Psoas muscle (tissue), 8 donors: ENCODE results near the gene ANO6. TPM values are rescaled to one million over a fixed set of nuclear protein-coding genes. Genes with fewer than 3 reads are reported as not detected.

Experiments used
- ATAC-seq, 4 donors: fragments of 200-7000 bp; cut with Tn5 transposase; one replicate each; pipeline ENCODE4 v1.9.1; 2020; ENCODE audit warnings: moderate library complexity in 3 of 4, mild to moderate bottlenecking in 2 of 4
- DNase-seq, 2 donors: peaks; one replicate each; pipeline ENCODE4 v3.0.0-alpha.2; 2020
- H3K27ac ChIP-seq: fragments of 200-600 bp; one replicate; pipeline ENCODE4 v1.8.0; 2022
- H3K27me3 ChIP-seq, 3 donors: fragments of 200-600 bp in 1 of 3; one replicate each; pipeline versions ENCODE4 v1.6.1 to v1.8.0; 2013 to 2022; ENCODE audit warnings: low read length in 2 of 3, mild to moderate bottlenecking in 2 of 3, moderate library complexity in 1 of 3; ENCODE audit not compliant: insufficient read depth in 3 of 3
- H3K36me3 ChIP-seq, 2 donors: fragments of 200-600 bp in 1 of 2; one replicate each; pipeline versions ENCODE4 v1.6.1 to v1.8.0; 2013 to 2022; ENCODE audit warnings: low read depth in 1 of 2, mild to moderate bottlenecking in 1 of 2, moderate library complexity in 1 of 2; ENCODE audit not compliant: insufficient read depth in 1 of 2
- H3K4me1 ChIP-seq: fragments of 200-600 bp; one replicate; pipeline ENCODE4 v1.8.0; 2022
- H3K4me3 ChIP-seq: fragments of 200-600 bp; one replicate; pipeline ENCODE4 v1.8.0; 2022; ENCODE audit warnings: mild to moderate bottlenecking
- H3K9me3 ChIP-seq: fragments of 200-600 bp; one replicate; pipeline ENCODE4 v1.8.0; 2022
- CTCF ChIP-seq: fragments of 200-600 bp; IDR thresholded peaks from one replicate; pipeline ENCODE4 v1.8.0; 2022; ENCODE audit warnings: antibody characterized with exemption
- WGBS, 3 donors: extraction: QIAGEN DNeasy Blood & Tissue Kit; methylation state at CpG; one replicate each; pipeline versions ENCODE4 v1.1.6 to v1.1.7; 2013; 5-methylcytosine and 5-hydroxymethylcytosine counted together
- intact Hi-C, 2 donors: fragments of 100-400 bp; cut with DNase I; formaldehyde crosslinking; loops; one replicate each; pipeline versions ENCODE4 v1.11.0 to v1.14.2; 2022
- polyA plus RNA-seq, 3 donors: library from polyadenylated mRNA; stranded (reverse); fragments of 200-250 nt; gene quantifications; one replicate each; pipeline ENCODE4 v1.2.3, GENCODE V29; 2013
- total RNA-seq, 4 donors: library from RNA; stranded (reverse); fragmentation: NEBNext Ultra II Directional in 2 of 4; extraction: Animal tissue kit (Norgen Biotek cat#: 25700) in 2 of 4; gene quantifications; one replicate each; pipeline versions ENCODE4 v1.2.1 to v1.2.4, GENCODE V29; 2021 to 2023
- donor health status: healthy with polysubstance abuse.
- donor health status: DM: no; HTN: no; CAD: no; lungs with moderate emphysema.
- donor health status: Bipolar disorder and iron deficiency.
- donor health status: healthy.
- donor health status: DM: yes; HTN: yes; CAD: no.
- donor health status: DM: no; HTN: no; CAD: no.
- donor health status: DM: no; HTN: no; CAD: no.
- donor health status: DM: yes; HTN: yes; CAD: no.

Gene ANO6
- total and polyA plus RNA-seq, 7 donors, result 25.6 to 121 (median 51.5) TPM

- Histone ChIP-seq H3K9me3 (no peaks in the 10 kb centered on the region), H3K27me3 (no peaks in the 10 kb centered on the region), H3K27ac (no peak overlapping the region), H3K36me3 (no peaks in the 10 kb centered on the region), H3K4me3 (no peak overlapping the region), H3K4me1 (peaks cover 12% of the 10 kb centered on the region)
- no peak for DNase-seq
- no peak for ATAC-seq
- no peak for TF ChIP-seq CTCF
- intact Hi-C loops, result loop anchor here in 1 of 2 donors (10.0 kb wide), 3 partner anchors 121 to 511 kb away; partner anchors contain the start of gene ARID2
Observed at GRCh38 chr12:45214071-45214470, 1.8 kb upstream of the ANO6 start.

GRCh38 chr12:45214749-45215418 is 1.0 kb upstream of the ANO6 start:
- peaks cover 20% of the 10 kb centered on the region for H3K4me1 ChIP-seq
- 12 to 19% (median 15%) methylated on average over 11 of the region's 11 CpGs for WGBS, 3 donors
- H3K27ac ChIP-seq, result peak overlapping the region; percentile 98
- peak overlapping the region; percentile 98 for H3K4me3 ChIP-seq
- H3K36me3 ChIP-seq, result no peaks in the 10 kb centered on the region
- DNase-seq, result no peak
- H3K27me3 ChIP-seq, result no peaks in the 10 kb centered on the region
- ATAC-seq, result no peak
- intact Hi-C loops, result loop anchor here in 1 of 2 donors (1.0 to 10.0 kb wide), 6 partner anchors 19 to 510 kb away; partner anchors contain the start of gene ARID2
- no peaks in the 10 kb centered on the region for H3K9me3 ChIP-seq
- no peak for TF ChIP-seq CTCF

GRCh38 chr12:45216230-45216982 is 511 bp downstream of the ANO6 start:
- peak; percentile 66 to 79 (median 74) for ATAC-seq
- H3K4me1 ChIP-seq, result peaks cover 29% of the 10 kb centered on the region
- no peaks in the 10 kb centered on the region for H3K9me3 ChIP-seq
- H3K27me3 ChIP-seq, result no peaks in the 10 kb centered on the region
- peak; percentile 47 for TF ChIP-seq CTCF
- H3K27ac ChIP-seq, result peak overlapping the region; percentile 98
- H3K4me3 ChIP-seq, result peak overlapping the region; percentile 98
- no peaks in the 10 kb centered on the region for H3K36me3 ChIP-seq
- DNase-seq, result peak; percentile 59 to 72
- intact Hi-C loops, result loop anchor here in 1 of 2 donors (5.0 to 10.0 kb wide), 5 partner anchors 44 to 508 kb away; partner anchors contain the start of gene ARID2
- 1% methylated on average over 54 to 70 of the region's 70 CpGs for WGBS, 3 donors

GRCh38 chr12:45216983-45217485 is 1.1 kb downstream of the ANO6 start:
- no peak for DNase-seq
- H3K9me3 ChIP-seq, result no peaks in the 10 kb centered on the region
- TF ChIP-seq CTCF, result no peak
- no peak for ATAC-seq
- 1% methylated on average over 9 of the region's 9 CpGs for WGBS, 3 donors
- H3K4me3 ChIP-seq, result peak overlapping the region; percentile 98
- H3K27me3 ChIP-seq, result no peaks in the 10 kb centered on the region
- no peaks in the 10 kb centered on the region for H3K36me3 ChIP-seq
- H3K4me1 ChIP-seq, result peaks cover 29% of the 10 kb centered on the region
- H3K27ac ChIP-seq, result peak overlapping the region; percentile 98
- intact Hi-C loops, result loop anchor here in 1 of 2 donors (5.0 to 10.0 kb wide), 5 partner anchors 45 to 508 kb away; partner anchors contain the start of gene ARID2
